ENCODE measurements around the gene AKT1. TPM values are rescaled to one million over a fixed set of nuclear protein-coding genes. Genes with fewer than 3 reads are reported as not detected.
"Not testable (repeated sequence)": the region's sequence is repeated elsewhere in the genome, so short reads cannot be mapped to it uniquely, and the experiment has no call there.

Gene AKT1
- total RNA-seq, 3 donors from 2014 or later, result 91.9 to 119 (median 116) TPM

DNA sequence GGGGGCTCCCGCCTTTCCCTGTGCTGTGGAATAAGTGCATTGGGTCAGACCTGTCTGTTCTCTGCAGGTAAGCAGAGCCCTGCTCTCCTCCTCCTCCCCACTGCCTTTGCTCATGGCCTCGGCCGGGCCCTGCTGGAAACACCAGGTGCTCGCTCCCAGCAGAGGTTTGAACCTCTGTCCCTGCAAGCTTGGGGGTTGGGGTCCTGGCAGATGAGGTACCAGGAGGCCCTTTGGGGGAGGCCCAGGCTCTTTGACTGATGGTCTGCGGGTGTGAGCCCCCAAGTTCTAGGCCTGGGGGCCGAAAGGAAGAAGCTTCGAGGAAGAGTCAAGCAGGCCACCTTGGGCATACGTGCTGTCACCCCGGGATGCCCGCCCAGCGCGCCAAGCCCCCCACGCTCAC, 47.5 kb upstream of the AKT1 start:
- peak overlapping the region in 2 of 3 donors; percentile 49 to 66 for H3K4me3 ChIP-seq
- H3K9me3 ChIP-seq, result no peaks in the 10 kb centered on the region
- no peak overlapping the region for H3K27ac ChIP-seq
- peaks cover 2 to 4% of the 10 kb centered on the region in 2 donors for H3K4me1 ChIP-seq
- intact Hi-C loops (cut with DNase I; ENCODE audit: low total_unique reads), result no loop called here
- H3K36me3 ChIP-seq, result no peaks in the 10 kb centered on the region
- peaks cover 0 to 17% of the 10 kb centered on the region in 2 donors for H3K27me3 ChIP-seq
- DNase-seq (ENCODE audit: low spot score in 2 of 2), result peak in 1 of 2 donors; percentile 38
- TF ChIP-seq, protein P1, sequence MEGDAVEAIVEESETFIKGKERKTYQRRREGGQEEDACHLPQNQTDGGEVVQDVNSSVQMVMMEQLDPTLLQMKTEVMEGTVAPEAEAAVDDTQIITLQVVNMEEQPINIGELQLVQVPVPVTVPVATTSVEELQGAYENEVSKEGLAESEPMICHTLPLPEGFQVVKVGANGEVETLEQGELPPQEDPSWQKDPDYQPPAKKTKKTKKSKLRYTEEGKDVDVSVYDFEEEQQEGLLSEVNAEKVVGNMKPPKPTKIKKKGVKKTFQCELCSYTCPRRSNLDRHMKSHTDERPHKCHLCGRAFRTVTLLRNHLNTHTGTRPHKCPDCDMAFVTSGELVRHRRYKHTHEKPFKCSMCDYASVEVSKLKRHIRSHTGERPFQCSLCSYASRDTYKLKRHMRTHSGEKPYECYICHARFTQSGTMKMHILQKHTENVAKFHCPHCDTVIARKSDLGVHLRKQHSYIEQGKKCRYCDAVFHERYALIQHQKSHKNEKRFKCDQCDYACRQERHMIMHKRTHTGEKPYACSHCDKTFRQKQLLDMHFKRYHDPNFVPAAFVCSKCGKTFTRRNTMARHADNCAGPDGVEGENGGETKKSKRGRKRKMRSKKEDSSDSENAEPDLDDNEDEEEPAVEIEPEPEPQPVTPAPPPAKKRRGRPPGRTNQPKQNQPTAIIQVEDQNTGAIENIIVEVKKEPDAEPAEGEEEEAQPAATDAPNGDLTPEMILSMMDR (IDR thresholded peaks at IDR 0.05), result no peak
- no peak for TF ChIP-seq POLR2AphosphoS5 (IDR thresholded peaks at IDR 0.05)
- TF ChIP-seq POLR2A (IDR thresholded peaks at IDR 0.05), result no peak

GRCh38 chr14:104841730-104842129, 46.2 kb upstream of the AKT1 start:
- no peak for DNase-seq (ENCODE audit: low spot score in 2 of 2)
- intact Hi-C loops (cut with DNase I; ENCODE audit: low total_unique reads), result no loop called here
- no peak overlapping the region for H3K4me3 ChIP-seq
- H3K9me3 ChIP-seq, result no peaks in the 10 kb centered on the region
- H3K27me3 ChIP-seq, result peaks cover 0 to 17% of the 10 kb centered on the region in 2 donors
- H3K4me1 ChIP-seq, result peaks cover 2 to 4% of the 10 kb centered on the region in 2 donors
- no peaks in the 10 kb centered on the region for H3K36me3 ChIP-seq
- H3K27ac ChIP-seq, result no peak overlapping the region
- no peak for TF ChIP-seq POLR2AphosphoS5 (IDR thresholded peaks at IDR 0.05)
- TF ChIP-seq, protein P1 (IDR thresholded peaks at IDR 0.05), result no peak
- TF ChIP-seq POLR2A (IDR thresholded peaks at IDR 0.05), result no peak

DNA sequence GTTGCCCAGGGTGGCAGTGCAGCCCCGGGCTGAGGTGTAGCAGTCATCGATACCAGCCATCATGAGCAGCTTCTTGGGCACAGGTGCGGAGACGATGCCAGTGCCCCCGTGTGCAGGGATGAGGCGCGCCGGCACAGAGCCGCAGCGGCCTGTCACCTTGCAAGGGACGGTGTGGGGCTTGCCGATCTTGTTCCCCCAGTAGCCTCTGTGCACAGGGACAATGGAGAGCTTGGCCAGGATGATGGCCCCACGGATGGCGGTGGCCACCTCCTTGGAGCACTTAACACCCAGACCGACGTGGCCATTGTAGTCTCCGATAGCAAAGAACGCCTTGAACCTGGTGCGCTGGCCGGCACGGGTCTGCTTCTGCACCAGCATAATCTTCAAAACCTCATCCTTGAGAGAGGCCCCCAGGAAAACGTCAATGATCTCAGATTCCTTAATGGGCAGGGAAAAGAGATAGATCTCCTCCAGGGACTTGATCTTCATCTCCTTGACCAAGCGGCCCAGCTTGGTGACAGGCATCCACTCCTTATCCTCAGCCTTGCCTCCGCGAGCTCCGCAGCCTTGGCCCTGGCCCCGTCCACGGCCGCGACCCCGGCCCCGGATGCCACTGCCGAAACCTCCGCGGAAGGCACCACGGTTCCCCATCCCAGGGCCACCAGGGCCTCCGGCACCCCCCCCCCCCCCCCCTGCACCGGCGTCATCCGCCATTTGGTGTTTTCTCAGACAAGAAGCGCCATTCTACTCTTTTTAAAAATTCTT, 40.8 kb upstream of the AKT1 start:
- H3K4me3 ChIP-seq; intact Hi-C loops (cut with DNase I; ENCODE audit: low total_unique reads); H3K27ac ChIP-seq; H3K27me3 ChIP-seq; H3K36me3 ChIP-seq; H3K9me3 ChIP-seq; H3K4me1 ChIP-seq: not testable (repeated sequence)
- peak in 1 of 2 donors; percentile 30 for DNase-seq (ENCODE audit: low spot score in 2 of 2)

DNA sequence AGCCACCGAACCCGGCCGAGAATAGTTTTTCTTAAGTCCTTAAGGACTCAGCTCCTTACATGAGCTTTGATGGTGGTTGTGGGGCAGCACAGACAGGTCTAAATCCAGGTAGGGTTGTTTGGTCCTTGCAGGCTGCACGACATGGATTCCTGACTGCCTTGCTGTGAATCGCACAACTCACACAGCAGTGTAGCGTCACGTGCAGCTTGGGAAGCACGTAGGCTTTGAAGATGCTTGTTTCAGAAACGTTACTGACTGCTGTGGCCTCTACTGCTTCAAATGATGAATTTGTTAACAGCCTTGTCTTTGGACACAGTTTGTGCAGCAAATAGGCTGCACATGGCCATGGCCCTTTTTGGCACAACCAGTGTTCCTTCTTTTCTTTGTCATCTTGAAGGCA, 35.2 kb upstream of the AKT1 start:
- Histone ChIP-seq H3K36me3 (no peaks in the 10 kb centered on the region), H3K9me3 (no peaks in the 10 kb centered on the region), H3K27me3 (no peaks in the 10 kb centered on the region), H3K4me1 (peaks cover 7 to 10% of the 10 kb centered on the region in 2 donors), H3K4me3 (no peak overlapping the region), H3K27ac (no peak overlapping the region)
- TF ChIP-seq POLR2A (IDR thresholded peaks at IDR 0.05), result no peak
- TF ChIP-seq, protein P1 (IDR thresholded peaks at IDR 0.05), result no peak
- no peak for TF ChIP-seq POLR2AphosphoS5 (IDR thresholded peaks at IDR 0.05)
- DNase-seq (ENCODE audit: low spot score in 2 of 2), result peak in 1 of 2 donors; percentile 35
- intact Hi-C loops (cut with DNase I; ENCODE audit: low total_unique reads), result no loop called here

DNA sequence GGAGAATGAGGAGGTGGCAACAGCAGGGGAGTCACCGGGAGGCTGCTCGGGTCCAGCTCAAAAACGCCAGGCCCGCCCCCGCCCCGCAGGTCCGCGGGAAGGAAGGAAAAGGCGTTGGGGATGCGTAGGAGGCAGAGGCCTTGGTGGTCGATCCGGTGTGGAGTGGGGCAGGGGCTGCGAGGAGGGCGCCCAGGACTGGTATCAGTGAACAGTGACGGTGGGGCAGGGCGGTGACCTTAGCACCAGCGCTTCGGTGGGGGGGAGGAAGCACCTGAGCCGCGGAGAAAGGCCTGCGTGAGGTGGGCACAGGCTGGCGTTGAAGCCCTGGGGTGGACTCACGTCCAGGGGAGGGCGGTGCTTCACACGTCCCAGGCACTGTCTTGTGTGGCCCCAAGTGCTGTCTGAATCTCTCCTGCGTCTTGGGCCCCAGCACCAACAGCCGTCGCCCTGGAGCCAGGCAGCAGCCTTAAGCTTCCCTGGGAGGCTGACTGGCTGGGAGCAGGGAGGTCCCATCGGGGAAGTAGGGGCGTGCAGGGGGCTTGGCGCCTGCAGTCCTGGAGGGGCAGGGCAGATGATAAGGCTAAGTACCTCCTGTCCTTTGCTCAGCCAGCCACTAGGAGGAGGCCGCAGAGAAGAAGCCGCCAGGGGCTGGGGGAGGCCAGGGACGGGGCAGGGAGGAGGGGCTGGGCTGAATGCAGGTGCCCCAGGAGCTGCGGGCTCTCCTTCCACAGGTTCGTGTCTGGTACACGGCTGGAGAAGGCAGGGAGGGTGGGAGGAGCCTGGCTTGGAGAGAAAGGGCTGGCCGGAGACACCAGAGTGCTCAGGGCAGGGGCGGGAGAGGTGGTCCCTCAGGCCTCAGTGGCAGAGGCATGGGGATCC, 31.9 kb upstream of the AKT1 start:
- H3K9me3 ChIP-seq, result no peaks in the 10 kb centered on the region
- peak overlapping the region; percentile 49 to 76 (median 60) for H3K4me3 ChIP-seq
- peak in 1 of 2 donors; percentile 55 for DNase-seq (ENCODE audit: low spot score in 2 of 2)
- no peaks in the 10 kb centered on the region for H3K36me3 ChIP-seq
- no peaks in the 10 kb centered on the region for H3K27me3 ChIP-seq
- H3K4me1 ChIP-seq, result peaks cover 10% of the 10 kb centered on the region in 2 donors
- intact Hi-C loops (cut with DNase I; ENCODE audit: low total_unique reads), result no loop called here
- TF ChIP-seq POLR2A (IDR thresholded peaks at IDR 0.05), result no peak
- TF ChIP-seq, protein P1 (IDR thresholded peaks at IDR 0.05), result peak in 2 of 3 donors; percentile 18 to 52
- no peak for TF ChIP-seq POLR2AphosphoS5 (IDR thresholded peaks at IDR 0.05)
- H3K27ac ChIP-seq, result peak overlapping the region; percentile 45 to 65
